Stomach (tissue), 9 donors: ENCODE results near the gene CDK7. TPM values are rescaled to one million over a fixed set of nuclear protein-coding genes. Genes with fewer than 3 reads are reported as not detected.

Experiments
- DNase-seq, 2 donors: peaks; one replicate each; pipeline versions ENCODE4 v3.0.0 to v3.0.0-alpha.2; 2013 to 2019
- H3K27ac ChIP-seq, 5 donors: fragments of 200-600 bp in 4 of 5; sonication (generic) in 4 of 5; one replicate each; pipeline ENCODE4 v1.5.1; 2013 to 2019; ENCODE audit warnings: mild to moderate bottlenecking in 1 of 5, moderate library complexity in 1 of 5
- H3K27me3 ChIP-seq, 3 donors: fragments of 200-600 bp; sonication (generic); one replicate each; pipeline ENCODE4 v1.5.1; 2017 to 2019; ENCODE audit warnings: mixed run types in 1 of 3
- H3K36me3 ChIP-seq, 4 donors: fragments of 200-600 bp; sonication (generic); 1 replicate in 3 of 4; 2 replicates in 1 of 4; pipeline ENCODE4 v1.5.1; 2016 to 2019
- H3K4me1 ChIP-seq, 4 donors: fragments of 200-600 bp; sonication (generic); one replicate each; pipeline ENCODE4 v1.5.1; 2016 to 2019
- H3K4me3 ChIP-seq, 4 donors: fragments of 200-600 bp; sonication (generic) in 3 of 4; one replicate each; pipeline ENCODE4 v1.5.1; 2016 to 2019; ENCODE audit warnings: mild to moderate bottlenecking in 1 of 4
- H3K9me3 ChIP-seq, 4 donors: fragments of 200-600 bp; sonication (generic); one replicate each; pipeline ENCODE4 v1.5.1; 2016 to 2019
- CTCF ChIP-seq, 7 experiments: fragments of 450-650 bp in 4 of 7; fragments of 200-600 bp in 3 of 7; sonication (generic) in 3 of 7; IDR thresholded peaks; one replicate each; pipeline ENCODE4 v1.5.1; 2016 to 2019; ENCODE audit warnings: antibody characterized with exemption in 7 of 7, control low read depth in 2 of 7, mild to moderate bottlenecking in 1 of 7
- EP300 ChIP-seq: sonication (generic); formaldehyde crosslinking; IDR thresholded peaks from one replicate; pipeline ENCODE4 v1.6.1; 2017; ENCODE audit warnings: antibody characterized with exemption
- POLR2A ChIP-seq, 4 donors: fragments of 450-650 bp; IDR thresholded peaks; one replicate each; pipeline ENCODE4 v1.6.1; 2016; ENCODE audit warnings: antibody characterized with exemption in 4 of 4, control low read depth in 2 of 4, mild to moderate bottlenecking in 1 of 4, moderate library complexity in 1 of 4
- POLR2AphosphoS5 ChIP-seq, 3 donors: sonication (generic); formaldehyde crosslinking; IDR thresholded peaks; one replicate each; pipeline ENCODE4 v1.6.1; 2016; ENCODE audit warnings: antibody characterized with exemption in 3 of 3
- WGBS, 5 donors: extraction: QIAGEN DNeasy Blood & Tissue Kit in 3 of 5; methylation state at CpG; one replicate each; pipeline versions ENCODE4 v1.1.5 to v1.1.7; 2013 to 2018; 5-methylcytosine and 5-hydroxymethylcytosine counted together
- intact Hi-C: fragments of 100-400 bp; cut with DNase I; formaldehyde crosslinking; loops from one replicate; pipeline ENCODE4 v1.15.1; 2023; ENCODE audit warnings: low total_unique reads
- polyA plus RNA-seq, 3 donors: library from polyadenylated mRNA; stranded (reverse); fragments of 200-250 nt; gene quantifications; one replicate each; pipeline ENCODE4 v1.2.3, GENCODE V29; 2013
- total RNA-seq, 5 donors: library from RNA; depleted of rRNA; stranded (reverse); fragments of >200 nt; gene quantifications; one replicate each; pipeline versions ENCODE4 v1.1.0 to v1.2.3, GENCODE V29; 2014 to 2016
- donor health status: healthy with polysubstance abuse.
- donor health status: Bipolar disorder and iron deficiency.
- donor health status: healthy.

The CDK7 gene
- total and polyA plus RNA-seq, 8 donors, result 5.8 to 51.4 (median 24.0) TPM; not detected in 2

- Histone ChIP-seq H3K27ac (no peak overlapping the region), H3K4me3 (no peak overlapping the region), H3K36me3 (peaks cover 20 to 79% (median 73%) of the 10 kb centered on the region in 4 donors), H3K4me1 (no peaks in the 10 kb centered on the region), H3K9me3 (no peaks in the 10 kb centered on the region), H3K27me3 (no peaks in the 10 kb centered on the region)
- 91 to 97% (median 94%) methylated on average over 2 of the region's 2 CpGs for WGBS, 5 donors
- intact Hi-C loops, result no loop called here
- TF ChIP-seq POLR2A (IDR thresholded peaks at IDR 0.05) (no peak), EP300 (no peak), POLR2AphosphoS5 (IDR thresholded peaks at IDR 0.05) (no peak), CTCF (IDR thresholded peaks at IDR 0.05) (no peak)
- no peak for DNase-seq
Observed at GRCh38 chr5:69284203-69284602, 49.5 kb downstream of the CDK7 start.

DNA sequence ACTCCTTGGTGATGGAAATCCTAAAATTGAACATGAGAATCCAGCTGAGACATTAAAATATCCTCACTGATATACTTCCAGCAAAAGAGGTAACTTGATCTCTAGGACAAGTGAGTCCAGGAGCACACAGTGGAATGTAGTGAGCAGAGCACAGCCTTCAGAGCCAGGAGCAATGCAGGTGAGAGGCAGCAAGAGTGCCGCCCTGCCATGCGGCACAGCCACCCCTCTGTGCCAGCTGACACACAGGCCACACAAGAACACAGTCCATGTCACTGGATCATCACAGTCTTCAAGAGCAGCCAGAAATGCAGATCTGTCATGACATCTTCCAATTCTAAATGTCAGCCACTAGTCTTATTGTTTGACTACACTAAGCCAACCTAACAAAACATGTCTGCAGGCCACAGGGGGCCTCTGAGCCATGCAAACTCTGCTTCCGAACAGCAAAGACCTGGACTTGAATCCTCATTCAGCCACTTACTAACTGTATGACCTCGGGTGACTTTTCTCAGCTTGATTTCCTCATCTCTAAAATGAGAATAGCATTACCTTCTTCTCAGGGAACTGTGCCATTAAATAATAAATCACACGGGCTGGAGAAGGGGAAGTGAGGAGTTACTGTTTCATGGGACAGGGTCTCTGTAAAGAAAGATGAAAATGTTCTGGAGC lies 50.9 kb downstream of the CDK7 start:
- Histone ChIP-seq H3K4me3 (no peak overlapping the region), H3K27me3 (no peaks in the 10 kb centered on the region), H3K9me3 (no peaks in the 10 kb centered on the region), H3K27ac (no peak overlapping the region), H3K4me1 (no peaks in the 10 kb centered on the region), H3K36me3 (peaks cover 20 to 67% (median 60%) of the 10 kb centered on the region in 4 donors)
- intact Hi-C loops, result no loop called here
- no peak for DNase-seq
- 79 to 85% (median 80%) methylated on average over 5 of the region's 5 CpGs for WGBS, 5 donors
- TF ChIP-seq CTCF (IDR thresholded peaks at IDR 0.05), result no peak
- TF ChIP-seq POLR2AphosphoS5 (IDR thresholded peaks at IDR 0.05), result no peak
- no peak for TF ChIP-seq EP300
- TF ChIP-seq POLR2A (IDR thresholded peaks at IDR 0.05), result no peak

DNA sequence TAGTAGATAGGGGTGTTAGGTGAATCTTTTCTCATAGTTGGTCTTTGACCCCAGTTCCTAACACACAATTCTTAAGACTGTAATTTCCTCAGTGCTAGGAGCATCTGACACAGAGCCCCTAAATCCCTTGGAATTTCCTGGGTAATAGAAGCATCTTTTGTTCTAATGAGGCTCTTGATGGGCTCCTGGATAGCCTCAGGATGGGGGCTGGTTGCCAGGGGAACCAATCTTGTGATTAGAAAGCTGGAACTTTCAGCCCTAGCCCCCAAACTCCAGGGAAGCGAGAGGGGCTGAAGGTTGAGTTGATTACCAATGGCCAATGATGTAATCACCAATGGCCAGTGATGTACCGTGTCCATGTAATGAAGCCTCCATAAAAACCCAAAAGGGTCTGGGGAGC lies 53.4 kb downstream of the CDK7 start:
- DNase-seq, result no peak
- Histone ChIP-seq H3K4me3 (no peak overlapping the region), H3K4me1 (no peaks in the 10 kb centered on the region), H3K36me3 (peaks cover 25 to 58% (median 51%) of the 10 kb centered on the region in 4 donors), H3K27ac (no peak overlapping the region), H3K27me3 (no peaks in the 10 kb centered on the region), H3K9me3 (no peaks in the 10 kb centered on the region)
- 71 to 87% (median 73%) methylated on average over 2 of the region's 2 CpGs for WGBS, 5 donors
- TF ChIP-seq CTCF (IDR thresholded peaks at IDR 0.05) (no peak), EP300 (no peak), POLR2AphosphoS5 (IDR thresholded peaks at IDR 0.05) (no peak), POLR2A (IDR thresholded peaks at IDR 0.05) (no peak)
- intact Hi-C loops, result no loop called here

DNA sequence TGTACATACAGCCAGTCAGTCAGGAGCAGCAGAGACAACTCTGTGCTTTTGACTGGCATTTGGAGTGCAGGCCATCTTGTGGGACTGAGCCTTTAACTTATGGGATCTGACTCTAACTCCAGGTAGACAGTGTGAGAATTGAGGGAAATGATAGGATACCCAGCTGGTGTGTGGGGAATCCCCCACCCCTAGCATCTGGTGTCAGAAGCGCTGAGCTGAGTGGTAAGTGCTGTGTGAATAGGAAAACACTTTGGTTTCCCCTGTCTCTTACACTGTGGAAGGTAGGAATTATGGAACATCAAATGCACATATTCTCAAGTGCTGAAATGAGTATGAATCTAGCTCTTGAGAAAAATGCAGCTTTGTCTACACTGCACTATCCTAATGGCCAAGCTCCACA lies 54.0 kb downstream of the CDK7 start:
- Histone ChIP-seq H3K27me3 (no peaks in the 10 kb centered on the region), H3K4me3 (no peak overlapping the region), H3K9me3 (no peaks in the 10 kb centered on the region), H3K36me3 (peaks cover 20 to 56% (median 51%) of the 10 kb centered on the region in 4 donors), H3K4me1 (no peaks in the 10 kb centered on the region), H3K27ac (no peak overlapping the region)
- TF ChIP-seq POLR2AphosphoS5 (IDR thresholded peaks at IDR 0.05) (no peak), POLR2A (IDR thresholded peaks at IDR 0.05) (no peak), EP300 (no peak), CTCF (IDR thresholded peaks at IDR 0.05) (no peak)
- no peak for DNase-seq
- intact Hi-C loops, result no loop called here
- WGBS, 5 donors, result 87 to 96% (median 93%) methylated on average over 1 of the region's 1 CpG
